GM12801 (cell line): ENCODE measurements around the gene HOATZ.

Source experiments
- TF ChIP-seq, protein P1 (sequence below): IDR thresholded peaks from one replicate; pipeline ENCODE4 v1.5.1; 2011; ENCODE audit warnings: control low read depth; ENCODE audit not compliant: insufficient read length; ENCODE audit errors: extremely low read depth

HOATZ gene

DNA sequence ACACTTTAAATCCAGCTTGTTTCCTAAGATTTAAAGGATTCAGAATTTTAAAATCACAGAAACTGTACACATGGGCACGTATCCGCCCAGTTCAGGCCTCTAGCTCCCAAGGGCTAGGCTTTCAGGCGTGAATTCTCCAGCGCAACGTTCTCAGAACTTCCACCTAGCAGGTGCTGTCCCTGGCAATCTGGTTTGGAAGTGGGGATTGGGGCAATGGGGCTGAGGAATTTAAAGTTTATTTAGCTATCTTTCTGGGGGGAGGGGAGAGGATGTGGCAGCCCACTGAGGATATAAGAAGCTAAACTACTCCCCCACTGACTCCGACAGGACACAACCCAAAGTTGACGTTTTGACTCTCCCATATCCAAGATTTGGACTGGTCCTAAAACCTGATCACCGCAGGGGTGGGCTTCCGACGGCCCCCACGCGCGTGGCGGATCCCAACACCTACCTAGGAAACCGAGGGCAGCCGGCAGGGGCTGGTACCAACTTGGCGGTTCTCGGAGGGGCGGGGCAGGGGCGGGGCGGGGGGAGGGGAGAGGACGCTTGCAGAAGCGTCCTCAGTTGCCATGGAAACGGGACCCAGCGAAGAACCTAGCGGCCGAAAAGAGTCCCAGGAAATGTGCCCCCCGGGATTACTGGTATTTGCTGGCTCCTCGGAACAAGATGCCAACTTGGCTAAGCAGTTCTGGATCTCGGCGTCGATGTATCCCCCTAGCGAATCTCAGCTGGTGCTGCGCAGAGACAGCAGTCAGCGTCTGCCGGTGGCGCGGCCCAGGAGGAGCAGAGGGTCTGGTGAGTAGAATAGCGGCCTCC, at the start of gene HOATZ:
Gene HOATZ (plus strand): TSS at position 563 of the 816 bp plus-strand sequence. CDS start 7 bp downstream, at position 570.
- TF ChIP-seq, protein P1, sequence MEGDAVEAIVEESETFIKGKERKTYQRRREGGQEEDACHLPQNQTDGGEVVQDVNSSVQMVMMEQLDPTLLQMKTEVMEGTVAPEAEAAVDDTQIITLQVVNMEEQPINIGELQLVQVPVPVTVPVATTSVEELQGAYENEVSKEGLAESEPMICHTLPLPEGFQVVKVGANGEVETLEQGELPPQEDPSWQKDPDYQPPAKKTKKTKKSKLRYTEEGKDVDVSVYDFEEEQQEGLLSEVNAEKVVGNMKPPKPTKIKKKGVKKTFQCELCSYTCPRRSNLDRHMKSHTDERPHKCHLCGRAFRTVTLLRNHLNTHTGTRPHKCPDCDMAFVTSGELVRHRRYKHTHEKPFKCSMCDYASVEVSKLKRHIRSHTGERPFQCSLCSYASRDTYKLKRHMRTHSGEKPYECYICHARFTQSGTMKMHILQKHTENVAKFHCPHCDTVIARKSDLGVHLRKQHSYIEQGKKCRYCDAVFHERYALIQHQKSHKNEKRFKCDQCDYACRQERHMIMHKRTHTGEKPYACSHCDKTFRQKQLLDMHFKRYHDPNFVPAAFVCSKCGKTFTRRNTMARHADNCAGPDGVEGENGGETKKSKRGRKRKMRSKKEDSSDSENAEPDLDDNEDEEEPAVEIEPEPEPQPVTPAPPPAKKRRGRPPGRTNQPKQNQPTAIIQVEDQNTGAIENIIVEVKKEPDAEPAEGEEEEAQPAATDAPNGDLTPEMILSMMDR: no peak

DNA sequence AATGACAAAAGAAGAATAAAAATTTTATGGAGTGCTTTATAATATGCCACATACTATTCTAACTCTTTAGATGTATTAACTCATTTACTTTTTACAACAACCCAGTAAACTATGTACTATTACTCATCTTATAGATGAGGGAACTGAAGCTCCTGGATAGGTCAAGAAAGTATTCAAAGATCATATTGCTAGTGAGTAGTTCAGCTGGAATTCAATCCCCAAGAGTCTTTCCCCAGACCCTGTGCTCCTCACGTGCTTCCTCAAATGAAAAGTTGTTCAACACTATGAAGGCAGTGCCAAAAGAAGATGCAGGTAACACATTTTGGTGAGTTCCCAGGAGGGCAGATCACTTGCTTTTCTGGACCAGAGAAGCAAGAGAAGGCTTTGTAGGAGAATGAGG, 49.2 kb upstream of the HOATZ start:
- TF ChIP-seq, protein P1: no peak

DNA sequence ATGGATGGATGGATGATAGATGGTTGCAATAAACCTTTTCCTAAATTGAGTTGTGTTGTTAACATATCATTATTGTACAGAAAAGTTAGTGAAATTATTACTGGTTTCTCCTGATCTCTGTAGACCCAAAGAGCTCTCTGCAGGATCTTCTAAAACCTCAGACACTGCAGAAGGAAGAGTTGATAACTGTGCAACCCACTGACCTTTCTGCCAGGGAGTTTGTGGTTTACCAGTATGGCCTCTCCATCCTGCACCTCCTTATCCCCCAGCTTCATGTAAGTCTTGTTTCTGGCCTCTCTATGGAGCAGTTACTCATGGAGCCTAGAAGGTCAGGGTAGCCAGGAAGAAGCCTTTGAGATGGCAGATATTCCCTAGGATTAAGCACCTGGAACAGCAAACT, 48.0 kb upstream of the HOATZ start:
- TF ChIP-seq, protein P1: no peak

DNA sequence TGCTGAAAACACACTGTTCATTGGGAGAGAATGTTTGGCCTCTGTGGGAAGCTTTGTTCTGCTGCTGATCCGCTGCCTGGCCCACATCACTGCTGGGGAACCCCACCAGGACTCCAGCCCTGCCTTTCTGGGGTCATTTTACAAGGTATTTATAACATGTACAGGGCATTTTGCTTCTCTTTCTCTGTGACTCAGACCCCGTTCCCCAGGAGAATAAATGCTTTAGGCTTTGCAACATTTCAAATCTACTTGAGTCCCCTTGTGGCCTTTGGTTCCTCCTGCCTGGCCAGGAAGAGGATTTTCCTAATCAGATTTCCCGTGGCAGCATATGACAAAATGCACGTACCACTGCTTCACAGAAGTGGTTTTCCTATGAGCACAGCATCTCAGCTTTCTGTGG, 45.4 kb upstream of the HOATZ start:
- TF ChIP-seq, protein P1: no peak

GRCh38 chr11:111472228-111472627, 42.4 kb upstream of the HOATZ start:
- TF ChIP-seq, protein P1: no peak

GRCh38 chr11:111474432-111474831, 40.1 kb upstream of the HOATZ start:
- TF ChIP-seq, protein P1: no peak

DNA sequence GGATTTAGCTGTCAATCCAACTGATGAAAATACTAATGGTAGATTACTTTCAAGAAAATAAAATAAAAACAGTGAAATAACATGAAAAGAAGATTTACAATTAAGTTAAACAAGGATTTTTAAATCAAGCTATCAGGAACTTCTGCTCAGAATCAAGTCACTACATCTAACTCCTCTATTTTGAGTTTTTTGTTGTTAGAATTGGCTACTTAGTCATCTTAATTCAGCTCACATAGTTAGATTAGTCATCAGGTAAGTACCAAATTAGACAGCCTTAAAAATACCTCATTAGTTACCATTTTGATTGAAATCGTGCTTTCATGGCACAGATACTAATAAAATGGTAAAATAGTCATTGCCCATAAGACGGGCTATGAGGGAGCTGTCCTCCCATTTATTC, 38.2 kb upstream of the HOATZ start:
- TF ChIP-seq, protein P1: no peak
